ENCODE results near the gene DTNBP1. TPM values are rescaled to one million over a fixed set of nuclear protein-coding genes. Genes with fewer than 3 reads are reported as not detected.

DTNBP1 gene
- polyA plus RNA-seq, 4 donors, result 21.3 to 26.2 (median 23.6) TPM

DNA sequence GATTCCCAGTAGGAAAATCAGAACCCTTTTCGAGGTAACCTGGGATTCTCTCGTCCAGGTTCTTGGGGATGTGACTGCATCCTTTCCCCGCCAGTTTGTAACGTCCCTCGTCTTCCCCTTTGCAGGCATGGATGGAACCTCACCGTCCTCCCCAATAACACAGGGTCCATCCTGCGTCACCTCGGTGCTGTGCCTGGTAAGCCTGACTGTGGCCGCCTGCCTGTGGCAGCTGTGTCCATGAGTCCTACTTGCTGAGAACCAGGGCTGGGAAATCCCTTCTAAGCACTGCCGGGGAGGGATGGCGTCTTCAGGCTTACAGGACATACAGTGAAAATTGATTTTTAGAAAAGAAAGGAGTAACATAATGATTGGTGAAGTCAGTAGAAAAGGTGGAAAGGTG, 155.6 kb downstream of the DTNBP1 start:
- DNase-seq (ENCODE audit: low read depth in 4 of 4, low spot score in 3 of 4), result no peak

DNA sequence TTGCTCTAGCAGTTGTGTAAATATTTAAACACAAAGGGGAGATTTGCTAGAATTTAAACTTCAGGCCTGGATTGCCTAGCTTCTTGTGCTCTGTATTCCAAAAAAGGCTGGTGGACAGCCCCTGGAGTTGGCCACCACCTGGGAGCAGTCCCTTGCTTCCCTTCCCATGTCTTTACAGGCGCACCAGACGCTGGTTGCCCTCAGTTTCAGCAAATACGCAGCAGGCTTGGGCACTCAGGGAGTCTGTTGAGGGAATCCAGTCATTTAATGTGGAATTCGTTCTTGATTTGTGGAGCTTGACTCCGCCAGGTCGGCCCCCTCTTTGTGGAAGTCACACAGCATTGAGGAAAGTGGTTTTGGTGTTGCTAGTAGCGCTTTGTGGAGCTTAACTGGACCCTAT, 156.8 kb downstream of the DTNBP1 start:
- DNase-seq (ENCODE audit: low read depth in 4 of 4, low spot score in 3 of 4), result no peak

DNA sequence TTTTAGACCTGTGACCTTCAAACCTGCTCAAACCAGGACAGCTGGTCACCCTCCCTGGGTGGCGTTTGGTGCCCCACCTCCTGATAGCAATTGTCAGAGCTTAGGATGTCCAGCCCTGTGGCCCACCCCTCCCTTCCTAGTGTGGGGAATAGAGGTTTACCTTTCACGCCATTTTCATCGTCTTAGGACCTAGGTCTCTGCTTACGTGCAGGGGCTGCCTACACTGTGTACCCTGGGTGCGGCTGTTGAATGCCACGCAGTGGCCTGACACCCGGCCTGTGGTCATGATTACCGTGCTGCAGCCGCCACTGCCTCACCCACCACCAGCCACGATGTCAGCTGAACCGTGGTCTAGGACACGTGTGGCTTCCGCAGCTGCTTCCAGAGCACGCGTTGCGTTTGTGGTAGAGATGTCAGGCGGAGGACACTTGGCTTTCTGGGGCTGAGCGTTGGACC, 157.3 kb downstream of the DTNBP1 start:
- no peak for DNase-seq (ENCODE audit: low read depth in 4 of 4, low spot score in 3 of 4)

DNA sequence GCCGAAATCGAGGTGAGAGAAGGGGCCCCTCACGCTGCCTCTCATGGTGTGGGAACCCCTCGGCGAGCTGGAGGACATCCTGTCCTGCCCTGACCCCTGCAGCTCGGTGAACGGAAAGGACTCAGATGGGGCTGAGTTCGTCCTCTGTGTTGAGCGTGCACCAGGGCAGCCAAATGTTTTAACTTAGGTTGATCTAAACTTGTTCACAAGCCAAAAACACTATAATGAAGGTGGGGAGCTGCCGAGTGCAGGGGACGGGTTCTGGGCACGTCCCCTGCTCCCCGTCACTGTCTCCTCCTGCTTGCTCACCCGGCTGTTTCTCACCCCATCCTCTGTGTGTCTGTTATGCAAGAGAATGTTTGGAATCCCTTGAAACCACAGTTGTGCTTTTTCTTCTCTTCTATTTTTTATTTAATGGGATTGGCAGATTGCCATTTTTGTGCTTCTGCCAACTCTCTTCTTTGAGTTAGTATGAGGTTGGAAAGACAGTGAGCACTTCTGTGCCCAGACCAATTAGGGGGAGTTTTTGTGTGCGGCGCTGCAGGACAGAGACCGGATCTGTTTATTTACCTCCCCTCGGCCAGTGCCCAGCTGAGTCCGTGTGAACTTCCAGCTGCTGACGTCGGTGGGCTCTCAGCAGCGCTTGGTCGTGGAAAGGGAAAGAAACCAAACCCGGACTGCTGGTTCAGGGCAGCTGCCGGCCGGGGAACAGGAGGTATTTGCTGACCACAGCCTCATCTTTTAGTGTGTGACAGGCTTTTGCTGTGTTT, 158.1 kb downstream of the DTNBP1 start:
- peak; percentile 69 to 78 (median 76) for DNase-seq (ENCODE audit: low read depth in 4 of 4, low spot score in 3 of 4)

DNA sequence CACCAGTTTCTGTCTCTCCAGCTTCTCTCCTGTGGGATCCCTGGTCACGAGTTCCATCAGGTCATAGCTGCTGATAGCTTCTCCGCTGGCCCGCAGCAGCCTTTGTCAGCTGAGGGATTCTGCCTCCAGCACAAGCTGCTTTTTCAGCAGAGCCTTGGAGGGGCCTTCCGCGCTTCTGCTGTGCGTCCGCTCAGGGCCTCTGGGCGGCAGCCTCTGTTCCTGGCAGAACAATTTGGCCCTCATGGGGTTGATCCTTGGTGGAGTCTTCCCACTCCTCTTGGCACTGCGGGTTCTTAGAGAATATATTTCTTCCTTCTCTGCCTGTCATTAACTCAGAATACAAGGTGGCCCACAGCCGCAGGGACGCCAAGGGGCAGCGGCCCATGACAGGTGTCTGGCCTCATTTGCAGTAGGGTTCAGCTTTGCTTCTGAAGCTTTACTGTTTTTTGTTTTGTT, 158.8 kb downstream of the DTNBP1 start:
- DNase-seq (ENCODE audit: low read depth in 4 of 4, low spot score in 3 of 4), result no peak

DNA sequence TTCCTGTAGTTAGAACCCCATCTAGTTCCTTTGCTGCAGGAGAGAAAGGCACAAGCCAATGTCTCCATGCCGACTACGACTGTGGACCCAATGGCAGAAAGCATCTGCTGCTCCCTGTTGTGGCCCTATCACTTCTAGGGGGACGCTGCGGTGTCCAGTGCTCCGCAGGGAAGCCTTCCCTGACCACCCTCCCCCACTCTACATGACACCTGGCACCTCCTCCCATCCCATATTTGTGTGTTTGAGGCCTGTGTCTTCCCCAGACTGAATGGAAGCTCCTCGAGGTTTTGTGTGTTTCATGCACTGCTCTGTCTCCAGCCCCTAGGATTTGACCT, 159.5 kb downstream of the DTNBP1 start:
- DNase-seq (ENCODE audit: low read depth in 4 of 4, low spot score in 3 of 4), result no peak

DNA sequence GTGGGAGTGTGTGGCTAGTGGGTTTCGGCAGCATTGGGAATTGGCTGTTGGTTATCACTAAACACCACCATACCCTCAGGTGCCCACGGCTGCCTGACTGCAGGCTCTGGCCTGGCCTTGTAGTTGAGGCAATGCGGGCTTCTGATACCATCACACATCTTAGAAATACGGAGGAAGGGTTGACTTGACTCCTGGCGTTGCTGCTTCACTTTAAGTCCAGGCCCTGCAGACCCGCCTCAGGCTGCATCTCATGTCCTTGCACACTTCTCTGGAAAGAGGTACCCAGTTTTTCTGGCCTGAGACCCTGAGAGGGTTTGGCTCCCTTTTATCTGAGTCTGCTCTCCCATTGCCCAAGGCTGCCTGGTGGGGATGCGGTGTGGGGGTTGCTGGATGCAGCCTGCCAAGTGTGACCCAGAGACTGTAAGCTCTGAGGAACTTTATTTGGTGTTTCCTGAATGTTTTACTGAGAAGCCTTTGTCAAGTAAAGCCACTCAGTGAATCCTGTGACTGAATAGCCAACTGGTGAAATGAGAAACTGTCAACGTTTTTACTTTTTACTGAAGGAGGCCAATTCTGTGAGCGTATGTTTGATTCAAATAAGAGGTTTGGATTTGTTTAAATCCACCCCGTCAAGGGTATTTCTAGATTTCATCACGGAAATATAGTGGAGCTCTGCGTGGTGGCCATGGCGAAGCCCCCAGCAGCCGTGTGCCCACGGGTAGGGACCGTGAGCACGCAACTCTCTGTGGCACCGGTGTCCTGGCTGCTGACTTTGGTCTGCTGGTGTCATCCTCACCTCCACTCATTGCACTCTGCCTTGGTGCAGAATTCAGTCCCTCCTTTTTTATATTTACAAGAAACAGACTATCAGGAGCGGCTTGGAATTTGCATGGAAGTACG, 160.1 kb downstream of the DTNBP1 start:
- no peak for DNase-seq (ENCODE audit: low read depth in 4 of 4, low spot score in 3 of 4)

DNA sequence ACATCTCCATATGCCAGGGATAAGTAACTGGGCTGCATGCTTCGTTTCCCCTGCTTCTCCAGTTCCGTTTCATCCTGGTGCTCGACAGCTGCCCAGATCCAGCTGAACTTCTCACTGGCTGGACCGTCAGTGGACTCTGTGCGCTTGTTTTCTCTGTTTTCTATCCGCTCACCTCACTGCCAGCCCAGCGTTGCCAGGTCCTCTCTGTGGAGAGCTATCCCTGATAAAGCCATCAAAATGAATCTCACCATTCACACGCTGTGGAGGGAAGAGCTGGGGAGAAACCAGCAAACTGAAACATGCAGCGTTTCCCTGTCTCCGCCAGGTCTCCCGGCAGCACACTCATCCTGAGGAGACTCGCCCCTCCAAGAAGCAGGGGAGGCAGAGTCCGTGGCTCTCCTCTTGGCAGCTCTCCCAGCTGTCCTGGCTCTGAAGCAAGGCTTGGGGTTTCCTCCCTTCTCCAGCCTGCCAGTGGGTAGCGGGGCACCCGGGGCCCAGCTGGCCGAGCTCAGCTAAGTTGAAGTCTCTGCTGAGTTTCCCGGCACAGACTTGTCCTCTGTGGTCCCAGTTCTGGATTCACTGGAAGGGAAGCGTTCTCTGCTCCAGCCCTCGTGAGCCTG, 160.9 kb downstream of the DTNBP1 start:
- no peak for DNase-seq (ENCODE audit: low read depth in 4 of 4, low spot score in 3 of 4)

DNA sequence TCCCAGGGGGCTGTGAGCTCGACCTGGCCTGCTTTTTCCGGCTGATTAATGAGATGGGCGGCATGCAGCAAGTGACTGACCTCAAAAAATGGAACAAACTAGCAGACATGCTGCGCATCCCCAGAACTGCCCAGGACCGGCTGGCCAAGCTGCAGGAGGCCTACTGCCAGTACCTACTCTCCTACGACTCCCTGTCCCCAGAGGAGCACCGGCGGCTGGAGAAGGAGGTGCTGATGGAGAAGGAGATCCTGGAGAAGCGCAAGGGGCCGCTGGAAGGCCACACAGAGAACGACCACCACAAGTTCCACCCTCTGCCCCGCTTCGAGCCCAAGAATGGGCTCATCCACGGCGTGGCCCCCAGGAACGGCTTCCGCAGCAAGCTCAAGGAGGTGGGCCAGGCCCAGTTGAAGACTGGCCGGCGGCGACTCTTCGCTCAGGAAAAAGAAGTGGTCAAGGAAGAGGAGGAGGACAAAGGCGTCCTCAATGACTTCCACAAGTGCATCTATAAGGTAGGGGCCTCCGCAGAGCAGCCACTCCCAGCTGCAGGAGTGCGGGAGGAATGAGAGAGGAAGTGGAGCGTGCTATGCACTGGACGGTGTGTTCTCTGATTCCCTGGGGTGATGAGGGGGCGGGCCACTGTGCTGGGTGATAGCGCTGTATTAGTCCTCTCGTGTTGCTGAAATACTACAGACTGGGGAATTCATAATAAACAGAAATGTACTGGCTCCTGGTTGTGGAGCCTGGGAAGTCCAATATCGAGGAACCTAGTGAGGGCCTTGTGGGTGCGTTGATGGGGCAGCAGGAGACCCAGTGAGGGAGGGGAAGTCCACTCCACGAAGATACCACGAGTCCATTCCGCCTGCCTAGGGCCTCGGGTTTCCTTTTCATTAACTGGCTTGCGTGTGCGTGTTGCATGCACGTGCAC, 161.7 kb downstream of the DTNBP1 start:
- no peak for DNase-seq (ENCODE audit: low read depth in 4 of 4, low spot score in 3 of 4)

DNA sequence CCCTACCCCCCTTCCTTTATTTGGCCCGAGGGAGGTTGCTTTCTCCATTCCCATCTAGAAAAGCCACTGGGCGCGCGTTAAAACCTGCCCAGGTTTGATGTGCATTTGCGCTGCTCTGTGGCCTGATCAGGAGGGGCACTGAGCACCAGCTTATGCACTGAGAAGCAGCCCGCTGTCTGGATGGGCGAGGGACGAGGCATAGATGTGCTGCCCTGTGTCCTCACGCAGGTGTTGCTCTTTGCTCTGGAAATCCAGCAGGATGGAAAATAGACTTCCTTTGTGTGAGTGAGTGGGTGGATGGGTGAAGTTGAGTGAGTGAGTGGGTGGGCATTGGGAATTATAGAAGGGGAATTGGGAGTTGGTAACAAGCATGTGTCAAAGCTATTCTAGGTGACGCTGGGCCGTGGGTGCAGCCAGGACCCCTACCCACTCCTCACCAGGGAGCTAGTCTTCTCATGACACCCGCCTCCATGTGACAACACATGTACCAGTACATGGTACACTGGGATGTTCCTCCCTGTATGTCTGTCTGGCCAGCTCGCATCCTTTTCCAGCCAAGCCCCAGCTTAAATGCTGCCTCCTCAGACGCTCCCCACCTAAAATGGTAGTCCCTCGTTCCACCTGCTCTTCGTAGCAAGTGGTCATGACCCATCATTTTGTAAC, 162.6 kb downstream of the DTNBP1 start:
- no peak for DNase-seq (ENCODE audit: low read depth in 4 of 4, low spot score in 3 of 4)

DNA sequence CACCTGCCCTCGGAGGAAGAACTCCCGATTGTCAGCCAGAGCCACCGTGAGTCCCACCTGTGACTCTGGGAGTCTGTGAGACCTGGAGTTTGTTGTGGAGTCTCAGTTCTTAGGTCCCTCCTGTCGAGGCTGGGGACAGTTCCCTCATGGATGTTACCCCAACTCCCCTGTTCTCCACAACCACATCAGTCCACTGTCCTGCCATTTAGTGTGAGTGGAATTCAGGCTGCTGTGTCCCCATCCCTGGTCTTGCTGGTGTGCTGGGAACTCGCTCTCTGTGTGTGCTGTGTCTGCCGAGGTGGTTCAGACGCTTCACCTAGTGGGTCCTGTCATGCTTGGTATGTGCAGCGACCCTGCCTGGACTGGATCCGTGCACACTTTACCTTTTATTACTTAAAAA, 163.2 kb downstream of the DTNBP1 start:
- no peak for DNase-seq (ENCODE audit: low read depth in 4 of 4, low spot score in 3 of 4)

DNA sequence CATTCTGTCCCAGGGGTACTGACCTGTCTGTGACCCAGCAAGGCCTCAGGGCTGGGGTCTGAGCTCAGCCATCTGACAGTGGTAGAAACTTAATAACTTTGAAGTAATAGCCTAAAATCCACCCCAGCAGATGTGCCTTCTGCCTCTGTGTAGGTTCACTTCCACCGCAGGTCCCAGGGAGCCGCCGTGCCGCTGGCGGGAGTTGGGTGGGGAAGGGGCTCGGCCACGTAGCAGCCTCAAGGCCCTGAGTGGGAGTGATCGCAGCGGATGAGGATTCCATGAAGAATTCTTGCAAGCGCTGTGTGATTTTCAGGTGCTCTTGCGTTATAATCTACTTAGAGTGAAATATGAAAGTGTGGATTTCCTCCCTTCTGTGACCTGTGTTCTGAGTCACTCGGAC, 163.7 kb downstream of the DTNBP1 start:
- DNase-seq (ENCODE audit: low read depth in 4 of 4, low spot score in 3 of 4), result no peak

DNA sequence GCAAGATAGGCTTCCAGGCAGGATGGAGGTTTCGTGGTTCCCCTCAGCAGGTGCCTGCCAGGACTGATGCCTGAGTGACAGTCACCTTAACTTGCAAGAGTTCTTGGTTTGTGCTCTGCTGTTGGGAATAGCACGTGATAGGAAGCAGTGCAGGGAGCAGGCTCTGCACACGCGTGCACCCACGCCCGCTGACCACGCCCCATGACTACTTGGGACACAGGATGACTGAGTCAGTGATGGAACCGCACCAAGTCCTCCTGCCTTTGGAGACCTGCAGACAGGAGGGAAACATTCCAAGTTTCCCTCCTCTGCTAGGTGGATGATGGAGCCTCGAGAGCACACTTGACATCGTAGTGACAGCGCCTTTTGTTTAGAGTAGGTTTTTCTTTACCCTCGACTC, 164.2 kb downstream of the DTNBP1 start:
- DNase-seq (ENCODE audit: low read depth in 4 of 4, low spot score in 3 of 4), result no peak

DNA sequence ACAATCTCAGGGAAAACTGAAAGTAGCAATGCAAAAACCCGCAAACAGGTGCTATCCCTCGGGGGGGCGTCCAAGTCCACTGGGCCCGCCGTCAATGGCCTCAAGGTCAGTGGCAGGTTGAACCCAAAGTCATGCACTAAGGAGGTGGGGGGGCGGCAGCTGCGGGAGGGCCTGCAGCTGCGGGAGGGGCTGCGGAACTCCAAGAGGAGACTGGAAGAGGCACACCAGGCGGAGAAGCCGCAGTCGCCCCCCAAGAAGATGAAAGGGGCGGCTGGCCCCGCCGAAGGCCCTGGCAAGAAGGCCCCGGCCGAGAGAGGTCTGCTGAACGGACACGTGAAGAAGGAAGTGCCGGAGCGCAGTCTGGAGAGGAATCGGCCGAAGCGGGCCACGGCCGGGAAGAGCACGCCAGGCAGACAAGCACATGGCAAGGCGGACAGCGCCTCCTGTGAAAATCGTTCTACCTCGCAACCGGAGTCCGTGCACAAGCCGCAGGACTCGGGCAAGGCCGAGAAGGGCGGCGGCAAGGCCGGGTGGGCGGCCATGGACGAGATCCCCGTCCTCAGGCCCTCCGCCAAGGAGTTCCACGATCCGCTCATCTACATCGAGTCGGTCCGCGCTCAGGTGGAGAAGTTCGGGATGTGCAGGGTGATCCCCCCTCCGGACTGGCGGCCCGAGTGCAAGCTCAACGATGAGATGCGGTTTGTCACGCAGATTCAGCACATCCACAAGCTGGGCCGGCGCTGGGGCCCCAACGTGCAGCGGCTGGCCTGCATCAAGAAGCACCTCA, 166.3 kb downstream of the DTNBP1 start:
- DNase-seq (ENCODE audit: low read depth in 4 of 4, low spot score in 3 of 4), result no peak

DNA sequence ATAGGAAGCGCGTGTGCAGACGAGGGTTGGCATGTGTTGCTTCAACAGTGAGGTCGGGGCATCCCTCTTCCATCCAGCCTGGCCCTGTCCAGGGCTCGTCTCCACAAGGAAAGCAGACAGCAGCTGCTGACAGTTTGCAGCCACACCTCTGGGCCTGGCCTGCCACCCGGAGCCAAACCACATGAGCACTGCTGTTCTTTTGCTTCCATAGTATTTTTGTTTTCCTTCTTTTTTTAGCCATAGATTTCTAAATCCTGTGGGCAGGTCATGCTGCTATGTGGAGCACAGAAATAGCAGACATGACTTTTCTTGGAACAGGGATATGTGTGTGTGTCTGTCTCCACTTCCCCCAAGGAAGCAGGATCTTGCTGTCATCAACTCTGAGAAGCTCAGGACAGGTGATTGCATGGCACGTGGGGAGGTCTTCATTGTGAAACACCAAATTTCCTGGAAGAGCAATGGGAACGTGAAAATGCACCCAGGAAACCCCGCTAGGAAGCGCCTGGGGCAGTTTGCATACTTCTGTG, 167.4 kb downstream of the DTNBP1 start:
- DNase-seq (ENCODE audit: low read depth in 4 of 4, low spot score in 3 of 4), result no peak

DNA sequence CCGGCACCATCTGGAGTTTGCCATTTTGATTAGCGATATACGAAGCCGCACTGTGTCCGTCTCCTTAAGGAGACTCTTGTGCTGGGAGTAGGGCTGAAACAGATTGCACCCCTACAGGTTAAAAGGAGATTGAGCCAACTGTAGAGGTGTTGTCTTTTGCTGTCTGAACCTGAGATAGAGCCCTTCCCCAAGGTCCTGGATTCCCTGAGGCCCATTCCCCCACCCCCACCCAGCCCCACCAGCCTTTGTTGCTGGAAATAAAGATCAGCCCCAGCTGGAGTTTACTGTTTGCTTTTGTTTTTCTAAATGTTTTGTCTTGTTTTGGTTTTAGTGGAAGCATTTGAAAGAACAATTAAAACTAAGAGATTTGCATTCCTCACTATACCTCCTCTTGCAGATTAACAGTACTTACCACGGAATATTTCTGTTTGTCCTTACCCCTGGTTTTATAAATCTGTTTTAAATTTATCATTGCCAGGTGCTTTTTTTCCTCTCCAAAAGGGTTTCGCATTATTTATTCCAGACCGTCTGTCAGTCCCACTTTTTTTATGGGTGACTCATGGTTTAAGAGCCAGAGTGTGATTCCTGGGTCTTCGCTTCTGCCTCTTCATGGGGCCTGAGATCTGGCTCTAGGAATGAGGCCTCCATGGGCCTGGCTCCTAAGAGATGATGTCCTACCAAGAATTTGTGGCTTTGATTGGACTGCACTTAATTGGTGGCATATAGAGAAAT, 169.2 kb downstream of the DTNBP1 start:
- no peak for DNase-seq (ENCODE audit: low read depth in 4 of 4, low spot score in 3 of 4)

DNA sequence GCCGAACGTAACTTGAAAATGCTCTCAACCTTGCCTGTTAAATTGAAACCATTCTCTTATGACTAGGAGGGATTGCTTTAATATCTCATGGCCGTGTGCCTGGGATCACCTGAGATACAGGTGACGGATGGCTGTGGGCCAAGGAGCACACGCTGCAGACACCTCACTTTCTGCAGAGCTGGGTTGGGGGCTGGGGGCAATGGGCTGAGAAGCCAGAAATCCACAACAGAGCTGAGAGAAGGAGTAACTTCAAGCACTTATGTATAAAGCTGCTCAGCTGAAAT, 170.9 kb downstream of the DTNBP1 start:
- no peak for DNase-seq (ENCODE audit: low read depth in 4 of 4, low spot score in 3 of 4)

DNA sequence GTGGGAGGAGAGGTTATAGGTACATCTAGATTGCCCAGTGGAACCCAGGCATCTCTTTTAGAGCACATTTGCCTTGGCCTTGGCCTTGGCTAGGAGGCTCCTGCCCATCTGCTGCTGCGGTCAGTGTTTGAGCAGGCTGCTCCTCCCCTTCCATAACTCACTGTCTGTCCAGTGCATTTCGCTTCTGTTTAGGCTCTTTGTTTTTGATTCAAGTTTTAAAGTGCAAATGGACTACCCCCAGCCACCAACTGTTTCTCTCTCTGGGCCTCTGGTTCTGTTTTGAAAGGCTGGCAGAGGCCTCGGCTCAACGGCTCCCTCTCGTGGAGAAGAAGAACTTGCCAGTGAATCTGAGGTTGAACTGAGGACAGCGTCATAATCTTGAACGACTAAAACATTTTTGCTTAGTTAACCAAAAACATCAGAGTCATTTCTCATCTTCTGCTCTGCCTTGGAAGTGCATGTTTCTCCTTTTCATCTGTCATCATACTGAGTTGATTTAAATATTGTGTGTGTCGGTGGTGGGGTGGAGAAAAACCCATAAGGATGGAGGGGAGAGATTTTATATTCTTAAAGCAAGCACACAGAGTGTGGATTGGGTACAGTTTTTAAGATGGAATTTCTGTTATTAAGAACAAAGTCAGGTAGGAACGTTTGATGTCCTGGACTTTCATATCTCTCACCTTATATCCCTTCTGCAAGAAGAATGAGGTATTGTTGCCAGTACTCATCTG, 171.4 kb downstream of the DTNBP1 start:
- DNase-seq (ENCODE audit: low read depth in 4 of 4, low spot score in 3 of 4), result peak in 3 of 4 donors; percentile 57 to 78 (median 67)

Data from right renal pelvis (tissue), 4 donors.